H1 (cell line): ENCODE measurements around the gene DNAJC11. TPM values are rescaled to one million over a fixed set of nuclear protein-coding genes. Genes with fewer than 3 reads are reported as not detected.

ENCODE experiments used
- CHD7 ChIP-seq: fragments of 300-600 bp; sonication (generic); IDR thresholded peaks from 2 replicates; pipeline ENCODE4 v1.7.1; 2012; ENCODE audit warnings: low read length, moderate library complexity, mild to moderate bottlenecking, inconsistent platforms; ENCODE audit not compliant: insufficient replicate concordance
- KDM1A ChIP-seq: fragments of 200-600, 300-600 bp; sonication (generic); IDR thresholded peaks from 2 replicates; pipeline ENCODE4 v1.7.1; 2016; ENCODE audit warnings: mild to moderate bottlenecking, low read length, borderline replicate concordance
- RBBP5 ChIP-seq: IDR thresholded peaks from 2 replicates; pipeline ENCODE4 v1.7.1; 2012; ENCODE audit warnings: low read depth, mild to moderate bottlenecking, inconsistent platforms, low read length, moderate library complexity, borderline replicate concordance
- SIN3A ChIP-seq, 2 experiments: IDR thresholded peaks in 1 of 2; conservative IDR thresholded peaks in 1 of 2; 2 replicates each; pipeline ENCODE4 v1.6.1; 2011 to 2012; ENCODE audit warnings: low read length in 2 of 2, improper control_type of control experiment in 1 of 2, low read depth in 1 of 2, mild to moderate bottlenecking in 1 of 2
- TCF12 ChIP-seq: IDR thresholded peaks from 2 replicates; pipeline ENCODE4 v1.6.1; 2011; ENCODE audit warnings: low read depth, mild to moderate bottlenecking, low read length
- polyA plus RNA-seq, 7 experiments: library from polyadenylated mRNA; depleted of rRNA in 3 of 7; stranded (reverse) in 5 of 7; unstranded in 2 of 7; fragments of >200 nt in 5 of 7; fragments of 200-250 nt in 2 of 7; gene quantifications; 1 replicate in 5 of 7; 2 replicates in 1 of 7; 4 replicates in 1 of 7; pipeline versions ENCODE4 v1.2.1 to v1.2.3, GENCODE V29; 2011 to 2013; ENCODE audit warnings: missing spikeins in 2 of 7, mixed read lengths in 2 of 7
- total RNA-seq: library from RNA; stranded (reverse); fragmentation: NEBNext Ultra II Directional; extraction: Animal tissue kit (Norgen Biotek cat#: 25700); gene quantifications from 2 replicates; pipeline ENCODE4 v1.2.1, GENCODE V29; 2021

The DNAJC11 gene
- total and polyA plus RNA-seq, 2 of the 8 experiments (the other 6 are each of a cell fraction or from before 2014, with no cell fraction given) = 43.9 to 90.9 TPM

- TF ChIP-seq RBBP5 = 0 out of 2 replicates have a peak, but pooled peaks have one; percentile 16
- TF ChIP-seq TCF12 = no peak
- no peak for TF ChIP-seq CHD7
- TF ChIP-seq SIN3A (conservative IDR thresholded peaks at IDR 0.05 in 1 of 2, IDR thresholded peaks at IDR 0.05 in 1 of 2; ENCODE audit: low read depth in 1 of 2, low read length in 2 of 2) = peak; percentile 2 to 69; a peak in 1 of 4 replicates
- TF ChIP-seq KDM1A = 0 out of 2 replicates have a peak, but pooled peaks have one; percentile 8
Measured at GRCh38 chr1:6601923-6602668, 99.5 kb downstream of the DNAJC11 start (continued).
